Mucosa of rectum (tissue), 2 donors: ENCODE data around the gene KCNK7.
A peak's percentile ranks its signal among the peaks of the same experiment; 100 is the strongest.
"Not testable (repeated sequence)": the region's sequence is repeated elsewhere in the genome, so short reads cannot be mapped to it uniquely, and the experiment has no call there.

Experiments used
- H3K27ac ChIP-seq, 2 donors: one replicate each; pipeline ENCODE4 v1.7.0; 2013; ENCODE audit warnings: inconsistent platforms in 2 of 2, low read depth in 2 of 2, low read length in 2 of 2
- H3K27me3 ChIP-seq, 2 donors: one replicate each; pipeline ENCODE4 v1.7.0; 2013; ENCODE audit warnings: low read length in 2 of 2; ENCODE audit not compliant: control insufficient read depth in 2 of 2, insufficient read depth in 2 of 2
- H3K36me3 ChIP-seq, 2 donors: one replicate each; pipeline ENCODE4 v1.7.0; 2013; ENCODE audit warnings: low read length in 2 of 2; ENCODE audit not compliant: control insufficient read depth in 2 of 2, insufficient read depth in 2 of 2
- H3K4me1 ChIP-seq, 2 donors: one replicate each; pipeline ENCODE4 v1.7.0; 2013; ENCODE audit warnings: low read length in 2 of 2, mild to moderate bottlenecking in 1 of 2; ENCODE audit not compliant: control insufficient read depth in 2 of 2, insufficient read depth in 2 of 2
- H3K4me3 ChIP-seq, 2 donors: one replicate each; pipeline ENCODE4 v1.7.0; 2013; ENCODE audit warnings: low read length in 2 of 2
- H3K9ac ChIP-seq, 2 donors: one replicate each; pipeline ENCODE4 v1.7.0; 2013; ENCODE audit warnings: low read length in 2 of 2, low read depth in 1 of 2, mild to moderate bottlenecking in 1 of 2
- H3K9me3 ChIP-seq, 2 donors: one replicate each; pipeline ENCODE4 v1.7.0; 2013; ENCODE audit warnings: low read length in 2 of 2; ENCODE audit not compliant: control insufficient read depth in 2 of 2
- donor health status: healthy.
- donor health status: Normal muscosa, but diverticular disease.

Gene KCNK7

GRCh38 chr11:65595543-65596281 lies at the start of gene KCNK7:
Gene KCNK7 (minus strand): TSS chr11:65595800. CDS start chr11:65595772, 28 bp downstream.
- H3K4me1 ChIP-seq: peaks cover 12% of the 10 kb centered on the region in 2 donors
- peaks cover 18 to 30% of the 10 kb centered on the region in 2 donors for H3K36me3 ChIP-seq
- no peaks in the 10 kb centered on the region for H3K27me3 ChIP-seq
- H3K9ac ChIP-seq: no peak within 1 kb of the TSS
- H3K27ac ChIP-seq: no peak within 1 kb of the TSS
- no peak within 1 kb of the TSS for H3K4me3 ChIP-seq
- H3K9me3 ChIP-seq: no peaks in the 10 kb centered on the region

GRCh38 chr11:65644837-65645236 lies 49.2 kb upstream of the KCNK7 start:
- H3K9me3 ChIP-seq: no peaks in the 10 kb centered on the region
- no peak overlapping the region for H3K4me3 ChIP-seq
- H3K27ac ChIP-seq: no peak overlapping the region
- H3K4me1 ChIP-seq: peaks cover 6 to 11% of the 10 kb centered on the region in 2 donors
- no peak overlapping the region for H3K9ac ChIP-seq
- H3K36me3 ChIP-seq: peaks cover 9 to 20% of the 10 kb centered on the region in 2 donors
- no peaks in the 10 kb centered on the region for H3K27me3 ChIP-seq

- Histone ChIP-seq H3K27ac (no peak overlapping the region), H3K4me3 (no peak overlapping the region), H3K36me3 (peaks cover 2 to 14% of the 10 kb centered on the region in 2 donors), H3K9ac (no peak overlapping the region), H3K4me1 (peaks cover 9 to 15% of the 10 kb centered on the region in 2 donors), H3K9me3 (no peaks in the 10 kb centered on the region), H3K27me3 (no peaks in the 10 kb centered on the region)
These were observed 48.4 kb upstream of the KCNK7 start for GRCh38 chr11:65643971-65644370.

- H3K4me1 ChIP-seq: peaks cover 21 to 24% of the 10 kb centered on the region in 2 donors
- no peaks in the 10 kb centered on the region for H3K27me3 ChIP-seq
- H3K9ac ChIP-seq: no peak overlapping the region
- no peaks in the 10 kb centered on the region for H3K9me3 ChIP-seq
- peaks cover 2 to 14% of the 10 kb centered on the region in 2 donors for H3K36me3 ChIP-seq
- peak overlapping the region in 1 of 2 donors; percentile 37 for H3K4me3 ChIP-seq
- no peak overlapping the region for H3K27ac ChIP-seq
These were observed 46.5 kb upstream of the KCNK7 start for GRCh38 chr11:65642014-65642671.

- peaks cover 6 to 17% of the 10 kb centered on the region in 2 donors for H3K36me3 ChIP-seq
- H3K27me3 ChIP-seq: no peaks in the 10 kb centered on the region
- peak overlapping the region; percentile 20 to 41 for H3K9ac ChIP-seq
- no peaks in the 10 kb centered on the region for H3K9me3 ChIP-seq
- H3K4me3 ChIP-seq: peak overlapping the region; percentile 11 to 59
- H3K27ac ChIP-seq: peak overlapping the region; percentile 56 to 93
- H3K4me1 ChIP-seq: peaks cover 21 to 24% of the 10 kb centered on the region in 2 donors
These were observed 45.9 kb upstream of the KCNK7 start for GRCh38 chr11:65641297-65642013.

- H3K36me3 ChIP-seq: peaks cover 11 to 18% of the 10 kb centered on the region in 2 donors
- no peaks in the 10 kb centered on the region for H3K27me3 ChIP-seq
- H3K4me1 ChIP-seq: peaks cover 21 to 24% of the 10 kb centered on the region in 2 donors
- H3K9ac ChIP-seq: peak overlapping the region; percentile 41 to 52
- H3K27ac ChIP-seq: peak overlapping the region; percentile 56 to 93
- H3K4me3 ChIP-seq: peak overlapping the region; percentile 36 to 59
- no peaks in the 10 kb centered on the region for H3K9me3 ChIP-seq
These were observed 45.1 kb upstream of the KCNK7 start for GRCh38 chr11:65640483-65641296.

GRCh38 chr11:65639623-65640482 lies 44.3 kb upstream of the KCNK7 start:
- Histone ChIP-seq H3K27ac (peak overlapping the region; percentile 56 to 93), H3K27me3 (no peaks in the 10 kb centered on the region), H3K4me3 (peak overlapping the region; percentile 36 to 59), H3K36me3 (peaks cover 19 to 20% of the 10 kb centered on the region in 2 donors), H3K9ac (peak overlapping the region; percentile 9 to 52), H3K4me1 (peaks cover 21 to 24% of the 10 kb centered on the region in 2 donors), H3K9me3 (no peaks in the 10 kb centered on the region)

- Histone ChIP-seq H3K4me1 (peaks cover 21 to 24% of the 10 kb centered on the region in 2 donors), H3K36me3 (peaks cover 26% of the 10 kb centered on the region in 2 donors), H3K4me3 (peak overlapping the region in 1 of 2 donors; percentile 11), H3K27ac (peak overlapping the region; percentile 56 to 93)
- H3K27me3 ChIP-seq, H3K9ac ChIP-seq, H3K9me3 ChIP-seq: not testable (repeated sequence)
These were observed 43.6 kb upstream of the KCNK7 start for GRCh38 chr11:65639228-65639597.
